SK-N-DZ (cell line): ENCODE data around the gene FSIP2. TPM values are rescaled to one million over a fixed set of nuclear protein-coding genes. Genes with fewer than 3 reads are reported as not detected.

Experiments
- DNase-seq: peaks from one replicate; pipeline ENCODE4 v3.0.0-alpha.2; 2015; ENCODE audit warnings: low spot score
- polyA plus RNA-seq, 2 experiments: library from polyadenylated mRNA; depleted of rRNA; stranded (reverse); fragments of >200 nt; gene quantifications; 2 replicates each; pipeline ENCODE4 v1.2.3, GENCODE V29; 2014

Gene FSIP2
- not detected in 2 replicates for polyA plus RNA-seq (2014; cell fraction: cytosol; rRNA removed)
- 0.12 TPM in 1 of 2 replicates, not detected in the other for polyA plus RNA-seq (2014; cell fraction: nucleus; rRNA removed)

GRCh38 chr2:185738679-185739472 lies at the start of gene FSIP2:
FSIP2 (plus strand) TSS chr2:185738804; CDS start chr2:185738895, 91 bp downstream.
- no peak for DNase-seq

GRCh38 chr2:185689906-185690539 lies 48.6 kb upstream of the FSIP2 start:
- DNase-seq, result no peak

- no peak for DNase-seq
Measured at GRCh38 chr2:185695711-185696235, 42.8 kb upstream of the FSIP2 start.

- no peak for DNase-seq
Measured at GRCh38 chr2:185700883-185701282, 37.7 kb upstream of the FSIP2 start.

GRCh38 chr2:185734658-185735057 lies 3.9 kb upstream of the FSIP2 start:
- DNase-seq, result no peak

- DNase-seq, result no peak
Measured at GRCh38 chr2:185736210-185736609, 2.4 kb upstream of the FSIP2 start.

GRCh38 chr2:185745864-185746859 lies 7.6 kb downstream of the FSIP2 start:
- DNase-seq, result no peak

GRCh38 chr2:185757356-185757755 lies 18.8 kb downstream of the FSIP2 start:
- DNase-seq, result no peak

GRCh38 chr2:185771396-185771795 lies 32.8 kb downstream of the FSIP2 start:
- no peak for DNase-seq

- DNase-seq, result peak; percentile 21
Measured at GRCh38 chr2:185780890-185781289, 42.3 kb downstream of the FSIP2 start.

GRCh38 chr2:185782223-185782769 lies 43.7 kb downstream of the FSIP2 start:
- no peak for DNase-seq

- DNase-seq, result peak; percentile 5
Measured at GRCh38 chr2:185785156-185785555, 46.6 kb downstream of the FSIP2 start.

- no peak for DNase-seq
Measured at GRCh38 chr2:185785851-185786473, 47.4 kb downstream of the FSIP2 start.

GRCh38 chr2:185787227-185788145 lies 48.9 kb downstream of the FSIP2 start:
- DNase-seq, result no peak

GRCh38 chr2:185790361-185790760 lies 51.8 kb downstream of the FSIP2 start:
- no peak for DNase-seq

GRCh38 chr2:185793532-185794345 lies 55.1 kb downstream of the FSIP2 start:
- DNase-seq, result no peak

GRCh38 chr2:185796758-185797157 lies 58.2 kb downstream of the FSIP2 start:
- DNase-seq, result no peak

- no peak for DNase-seq
Measured at GRCh38 chr2:185802926-185803325, 64.3 kb downstream of the FSIP2 start.

GRCh38 chr2:185806783-185807182 lies 68.2 kb downstream of the FSIP2 start:
- DNase-seq, result no peak
